Tibial nerve (tissue), 4 donors: ENCODE measurements around the gene CEACAM18. TPM values are rescaled to one million over a fixed set of nuclear protein-coding genes. Genes with fewer than 3 reads are reported as not detected.
"Not testable (repeated sequence)": the region's sequence is repeated elsewhere in the genome, so short reads cannot be mapped to it uniquely, and the experiment has no call there.

Source experiments
- DNase-seq, 2 donors: peaks; one replicate each; pipeline ENCODE4 v3.0.0-alpha.2; 2019; ENCODE audit warnings: low spot score in 2 of 2
- H3K27ac ChIP-seq, 4 donors: fragments of 200-600 bp; sonication (generic) in 3 of 4; one replicate each; pipeline ENCODE4 v1.5.1; 2017 to 2019; ENCODE audit warnings: mild to moderate bottlenecking in 1 of 4
- H3K27me3 ChIP-seq, 2 donors: fragments of 200-600 bp; sonication (generic) in 1 of 2; one replicate each; pipeline versions ENCODE4 v1.5.1 to v1.6.0; 2017 to 2019
- H3K36me3 ChIP-seq, 3 donors: fragments of 200-600 bp; sonication (generic); one replicate each; pipeline ENCODE4 v1.5.1; 2018 to 2019
- H3K4me1 ChIP-seq, 4 donors: fragments of 200-600 bp; sonication (generic) in 3 of 4; one replicate each; pipeline ENCODE4 v1.5.1; 2017 to 2019
- H3K4me3 ChIP-seq, 4 donors: fragments of 200-600 bp; sonication (generic) in 3 of 4; one replicate each; pipeline ENCODE4 v1.5.1; 2017 to 2019; ENCODE audit warnings: mild to moderate bottlenecking in 1 of 4, moderate library complexity in 1 of 4
- H3K9me3 ChIP-seq, 4 donors: fragments of 200-600 bp; sonication (generic) in 3 of 4; one replicate each; pipeline ENCODE4 v1.5.1; 2017 to 2019
- EP300 ChIP-seq, 2 donors: sonication (generic); formaldehyde crosslinking; IDR thresholded peaks; one replicate each; pipeline ENCODE4 v1.6.1; 2017; ENCODE audit warnings: antibody characterized with exemption in 2 of 2, mild to moderate bottlenecking in 1 of 2
- POLR2A ChIP-seq, 2 donors: fragments of 450-650 bp; IDR thresholded peaks; one replicate each; pipeline ENCODE4 v1.6.1; 2017; ENCODE audit warnings: antibody characterized with exemption in 2 of 2, mild to moderate bottlenecking in 2 of 2, moderate library complexity in 2 of 2
- WGBS, 2 donors: methylation state at CpG; one replicate each; pipeline ENCODE4 v1.1.5; 2018; 5-methylcytosine and 5-hydroxymethylcytosine counted together
- total RNA-seq, 4 donors: library from RNA; depleted of rRNA; stranded (reverse); fragments of >200 nt; gene quantifications; one replicate each; pipeline ENCODE4 v1.1.0, GENCODE V29; 2016
- TF ChIP-seq, protein P1 (sequence below), 5 experiments: fragments of 200-600 bp in 3 of 5; fragments of 450-650 bp in 2 of 5; sonication (generic) in 3 of 5; IDR thresholded peaks; one replicate each; pipeline ENCODE4 v1.5.1; 2016 to 2019; ENCODE audit warnings: antibody characterized with exemption in 5 of 5, mild to moderate bottlenecking in 3 of 5, moderate library complexity in 2 of 5

Gene CEACAM18
- total RNA-seq, 4 donors from 2014 or later: not detected

DNA sequence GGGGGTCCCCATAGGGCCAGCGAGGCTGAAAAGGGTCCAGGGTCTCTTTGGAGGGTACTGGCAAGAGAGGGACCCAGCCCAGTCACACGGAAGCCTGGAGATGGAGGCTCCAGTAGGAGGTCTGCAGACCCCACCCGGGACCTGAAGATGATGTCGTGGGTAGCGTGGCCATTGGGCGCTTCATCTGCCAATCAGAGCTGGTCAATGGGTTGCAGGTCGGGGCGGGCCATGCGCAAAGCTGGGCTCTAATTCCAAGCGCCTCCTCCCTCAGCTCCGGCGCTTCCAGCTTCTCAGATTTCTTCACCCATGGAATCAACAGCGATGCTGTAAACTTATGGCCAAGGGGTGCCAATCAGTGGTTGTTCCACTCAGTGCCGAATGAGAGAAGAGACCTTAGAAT is 12.3 kb downstream of the CEACAM18 start:
- DNase-seq: no peak
- TF ChIP-seq EP300 (IDR thresholded peaks at IDR 0.05) (no peak), POLR2A (IDR thresholded peaks at IDR 0.05) (no peak)
- TF ChIP-seq, protein P1, sequence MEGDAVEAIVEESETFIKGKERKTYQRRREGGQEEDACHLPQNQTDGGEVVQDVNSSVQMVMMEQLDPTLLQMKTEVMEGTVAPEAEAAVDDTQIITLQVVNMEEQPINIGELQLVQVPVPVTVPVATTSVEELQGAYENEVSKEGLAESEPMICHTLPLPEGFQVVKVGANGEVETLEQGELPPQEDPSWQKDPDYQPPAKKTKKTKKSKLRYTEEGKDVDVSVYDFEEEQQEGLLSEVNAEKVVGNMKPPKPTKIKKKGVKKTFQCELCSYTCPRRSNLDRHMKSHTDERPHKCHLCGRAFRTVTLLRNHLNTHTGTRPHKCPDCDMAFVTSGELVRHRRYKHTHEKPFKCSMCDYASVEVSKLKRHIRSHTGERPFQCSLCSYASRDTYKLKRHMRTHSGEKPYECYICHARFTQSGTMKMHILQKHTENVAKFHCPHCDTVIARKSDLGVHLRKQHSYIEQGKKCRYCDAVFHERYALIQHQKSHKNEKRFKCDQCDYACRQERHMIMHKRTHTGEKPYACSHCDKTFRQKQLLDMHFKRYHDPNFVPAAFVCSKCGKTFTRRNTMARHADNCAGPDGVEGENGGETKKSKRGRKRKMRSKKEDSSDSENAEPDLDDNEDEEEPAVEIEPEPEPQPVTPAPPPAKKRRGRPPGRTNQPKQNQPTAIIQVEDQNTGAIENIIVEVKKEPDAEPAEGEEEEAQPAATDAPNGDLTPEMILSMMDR (IDR thresholded peaks at IDR 0.05): no peak
- WGBS, 2 donors: 26 to 47% methylated on average over 5 to 14 of the region's 14 CpGs

DNA sequence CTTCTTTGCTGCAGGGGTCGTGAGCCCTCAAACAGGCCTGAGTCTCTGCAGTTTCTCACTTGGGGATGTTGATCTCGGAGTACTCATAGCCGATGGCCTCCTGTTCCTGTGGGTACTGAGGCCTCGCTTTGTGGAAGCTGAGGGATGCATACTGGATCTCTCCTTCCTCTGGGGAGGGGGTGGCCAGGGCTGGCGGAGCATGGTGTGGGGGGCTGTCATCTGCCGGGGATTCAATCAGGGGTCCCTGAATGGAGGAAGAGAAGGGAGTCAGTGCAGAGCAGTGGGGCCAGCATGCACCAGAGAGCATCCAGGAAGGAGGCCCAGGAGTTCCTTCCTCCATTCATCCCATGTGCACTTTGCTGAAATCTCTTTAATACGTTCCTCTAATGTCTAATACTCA is 13.2 kb downstream of the CEACAM18 start:
- H3K9me3 ChIP-seq: no peaks in the 10 kb centered on the region
- TF ChIP-seq EP300 (IDR thresholded peaks at IDR 0.05) (no peak), POLR2A (IDR thresholded peaks at IDR 0.05) (no peak)
- TF ChIP-seq, protein P1 (IDR thresholded peaks at IDR 0.05): no peak
- no peak overlapping the region for H3K4me3 ChIP-seq
- H3K27me3 ChIP-seq: no peaks in the 10 kb centered on the region
- H3K27ac ChIP-seq: no peak overlapping the region
- WGBS, 2 donors: 72 to 73% methylated on average over 7 of the region's 7 CpGs
- no peaks in the 10 kb centered on the region for H3K4me1 ChIP-seq
- no peaks in the 10 kb centered on the region for H3K36me3 ChIP-seq
- no peak for DNase-seq

More for the DNA sequence above, 12.3 kb downstream of the CEACAM18 start:
- Histone ChIP-seq H3K4me1 (no peaks in the 10 kb centered on the region), H3K27ac (no peak overlapping the region), H3K9me3 (no peaks in the 10 kb centered on the region), H3K27me3 (no peaks in the 10 kb centered on the region), H3K4me3 (no peak overlapping the region), H3K36me3 (no peaks in the 10 kb centered on the region)

GRCh38 chr19:51493776-51494175 is 15.4 kb downstream of the CEACAM18 start:
- TF ChIP-seq POLR2A (IDR thresholded peaks at IDR 0.05) (no peak), EP300 (IDR thresholded peaks at IDR 0.05) (no peak)
- TF ChIP-seq, protein P1 (IDR thresholded peaks at IDR 0.05): no peak
- H3K9me3 ChIP-seq: no peaks in the 10 kb centered on the region
- H3K4me3 ChIP-seq: no peak overlapping the region

DNA sequence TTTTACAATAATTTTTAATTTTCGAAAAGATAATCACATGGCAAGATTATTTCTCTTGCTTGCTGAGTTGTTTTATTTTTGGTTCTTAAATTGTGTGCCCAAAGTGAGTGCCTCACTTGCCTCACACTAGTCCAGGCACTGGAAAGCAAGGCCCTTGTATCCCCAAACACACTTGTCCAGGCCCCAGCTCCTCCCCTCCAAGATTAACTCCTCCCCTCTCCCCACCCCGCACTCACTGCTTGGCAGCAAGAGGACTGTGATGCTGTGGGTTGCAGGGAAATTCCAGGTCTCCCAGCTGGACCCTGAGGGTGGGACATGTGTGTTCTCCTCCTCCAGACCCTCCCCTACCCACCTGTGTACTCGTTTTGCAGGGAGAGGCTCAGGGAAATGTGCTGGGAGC is 19.3 kb downstream of the CEACAM18 start:
- no peak overlapping the region for H3K4me3 ChIP-seq
- H3K36me3 ChIP-seq: no peaks in the 10 kb centered on the region
- H3K4me1 ChIP-seq: no peaks in the 10 kb centered on the region
- TF ChIP-seq, protein P1 (IDR thresholded peaks at IDR 0.05): no peak
- TF ChIP-seq EP300 (IDR thresholded peaks at IDR 0.05) (no peak), POLR2A (IDR thresholded peaks at IDR 0.05) (no peak)
- H3K9me3 ChIP-seq: no peaks in the 10 kb centered on the region
- no peak overlapping the region for H3K27ac ChIP-seq
- 42 to 50% methylated on average over 3 of the region's 3 CpGs for WGBS, 2 donors
- no peak for DNase-seq
- no peaks in the 10 kb centered on the region for H3K27me3 ChIP-seq

More at GRCh38 chr19:51493776-51494175, 15.4 kb downstream of the CEACAM18 start:
- 25 to 26% methylated on average over 2 of the region's 2 CpGs for WGBS, 2 donors
- no peaks in the 10 kb centered on the region for H3K4me1 ChIP-seq
- DNase-seq: no peak
- H3K27ac ChIP-seq: no peak overlapping the region
- no peaks in the 10 kb centered on the region for H3K27me3 ChIP-seq
- no peaks in the 10 kb centered on the region for H3K36me3 ChIP-seq

DNA sequence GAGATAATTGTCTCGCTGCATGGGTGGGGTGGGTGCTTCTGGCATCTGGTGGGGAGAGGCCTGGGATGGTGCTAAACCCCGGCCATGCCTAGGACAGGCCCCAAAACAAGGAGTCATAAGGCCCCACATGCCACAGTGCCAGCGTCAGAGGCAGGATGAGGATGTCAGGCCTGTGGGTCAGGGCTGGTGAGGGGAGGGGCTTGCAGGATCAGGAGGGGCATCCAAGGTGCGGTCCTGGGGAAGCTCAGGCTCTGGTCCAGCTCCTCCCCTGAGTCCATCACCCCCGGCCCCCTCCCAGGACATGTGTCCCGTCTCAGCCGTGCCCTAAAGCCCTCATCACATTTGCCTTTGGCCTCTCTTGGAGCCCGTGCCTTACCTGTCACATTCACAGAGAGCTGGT is 22.6 kb downstream of the CEACAM18 start:
- 55 to 63% methylated on average over 7 to 8 of the region's 8 CpGs for WGBS, 2 donors
- not testable (repeated sequence) for H3K27me3 ChIP-seq, H3K36me3 ChIP-seq, H3K4me1 ChIP-seq, H3K27ac ChIP-seq, DNase-seq, H3K4me3 ChIP-seq
- peaks cover 0 to 14% (median 0%) of the 10 kb centered on the region in 4 donors for H3K9me3 ChIP-seq
